ENCODE data around the gene GYPC.
"Not testable (repeated sequence)": the region's sequence is repeated elsewhere in the genome, so short reads cannot be mapped to it uniquely, and the experiment has no call there.

The GYPC gene

DNA sequence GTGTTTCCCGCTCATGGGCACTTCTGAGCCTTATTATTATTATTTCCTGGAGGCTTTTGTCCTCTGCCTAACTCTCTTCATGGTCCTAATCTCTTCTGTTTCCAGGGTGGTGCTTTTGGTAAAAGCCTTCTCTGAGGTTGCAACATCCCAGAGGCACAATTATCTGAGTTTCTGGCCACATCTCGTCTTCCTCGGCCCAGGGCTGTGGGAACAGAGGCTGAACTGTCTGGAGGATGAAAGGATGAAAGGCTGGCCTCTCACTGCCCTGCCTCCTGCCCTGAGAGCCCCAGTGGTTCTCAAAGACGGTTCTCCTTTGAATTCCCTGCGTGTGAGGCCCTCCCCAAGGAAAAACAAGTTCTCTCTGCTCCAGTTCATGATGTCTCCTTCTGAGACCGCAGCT lies 13.8 kb downstream of the GYPC start:
- DNase-seq (ENCODE audit: low read depth in 2 of 2): no peak

DNA sequence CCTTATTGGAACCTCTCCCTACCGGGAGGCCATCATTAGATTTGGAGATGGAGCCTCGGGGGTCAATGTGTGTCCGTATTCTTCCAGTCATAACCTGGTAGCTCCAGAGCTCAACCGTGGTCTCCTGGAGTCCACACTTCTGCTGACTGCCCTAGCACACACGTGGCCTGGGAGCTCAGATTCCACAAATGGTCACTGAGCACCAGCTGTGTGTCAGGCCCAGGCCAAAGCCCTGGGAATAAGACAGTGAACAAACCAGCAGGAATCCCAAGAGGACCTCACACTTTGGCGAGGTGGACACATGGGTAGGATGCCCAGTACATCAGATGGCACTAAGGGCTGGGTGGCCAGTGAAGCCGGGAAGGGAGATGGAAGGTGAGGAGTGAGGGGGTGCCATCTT lies 15.5 kb downstream of the GYPC start:
- DNase-seq (ENCODE audit: low read depth in 2 of 2): no peak

DNA sequence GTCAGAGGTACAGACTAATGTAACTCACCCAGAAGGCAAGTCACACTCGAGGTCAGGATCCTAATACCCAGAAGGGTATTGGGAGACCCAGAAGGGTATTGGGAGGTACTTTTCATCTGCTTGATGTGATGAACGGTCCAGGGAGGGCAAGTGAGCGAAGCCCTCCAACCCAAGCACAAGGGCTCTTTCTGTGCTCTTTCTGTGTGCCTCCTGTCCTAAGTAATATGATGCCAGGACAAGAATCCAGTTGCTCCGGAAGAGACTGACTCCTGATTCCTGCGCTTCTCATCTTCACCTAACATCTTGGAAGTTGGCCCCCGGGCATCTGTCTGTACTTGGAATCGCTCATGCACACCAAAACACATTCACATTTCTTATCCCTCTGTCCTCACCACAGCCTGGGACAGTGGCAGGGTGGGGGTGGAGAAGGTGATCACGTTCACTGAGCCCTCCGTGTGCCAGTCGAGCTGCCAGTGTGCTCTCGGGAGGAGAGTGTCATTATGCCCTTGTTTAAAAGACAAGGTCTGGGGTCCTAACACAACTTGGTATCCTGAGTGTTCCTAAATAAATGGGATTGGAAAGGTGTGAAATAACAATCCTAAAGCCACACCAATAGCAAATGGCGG lies 17.1 kb downstream of the GYPC start:
- no peak for DNase-seq (ENCODE audit: low read depth in 2 of 2)

DNA sequence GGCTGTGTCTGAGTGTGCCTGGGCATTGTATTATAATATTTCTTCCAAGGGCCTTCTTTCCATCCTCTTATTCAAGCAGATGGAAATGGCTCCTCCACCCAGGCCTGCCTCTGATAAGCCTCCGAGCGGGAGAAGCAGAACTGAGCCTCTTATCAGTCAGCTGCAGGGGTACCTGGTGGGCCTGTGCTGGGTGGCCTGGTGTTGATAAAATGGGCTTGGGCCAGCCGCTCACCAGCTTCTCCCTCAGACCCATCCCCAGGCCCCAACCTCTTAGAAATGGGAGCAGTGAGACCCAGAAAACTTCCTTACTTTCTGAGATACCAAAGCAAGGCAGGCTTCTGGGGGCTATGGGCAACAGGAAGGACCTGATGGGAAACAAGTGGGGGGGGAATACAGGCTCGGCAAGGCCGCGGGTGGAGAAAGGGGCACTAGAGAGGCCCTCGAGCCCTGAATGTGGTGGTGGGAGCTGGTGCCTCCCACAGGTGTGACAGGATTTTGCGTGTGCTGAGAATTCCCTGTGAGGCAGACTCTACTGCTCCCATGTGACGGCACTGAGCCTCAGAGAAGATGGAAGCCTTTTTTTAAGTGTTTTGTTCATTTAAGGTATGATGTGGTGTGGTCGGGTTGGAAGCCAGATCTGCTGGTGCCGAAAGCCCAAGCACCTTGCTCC lies 18.3 kb downstream of the GYPC start:
- DNase-seq (ENCODE audit: low read depth in 2 of 2): no peak

DNA sequence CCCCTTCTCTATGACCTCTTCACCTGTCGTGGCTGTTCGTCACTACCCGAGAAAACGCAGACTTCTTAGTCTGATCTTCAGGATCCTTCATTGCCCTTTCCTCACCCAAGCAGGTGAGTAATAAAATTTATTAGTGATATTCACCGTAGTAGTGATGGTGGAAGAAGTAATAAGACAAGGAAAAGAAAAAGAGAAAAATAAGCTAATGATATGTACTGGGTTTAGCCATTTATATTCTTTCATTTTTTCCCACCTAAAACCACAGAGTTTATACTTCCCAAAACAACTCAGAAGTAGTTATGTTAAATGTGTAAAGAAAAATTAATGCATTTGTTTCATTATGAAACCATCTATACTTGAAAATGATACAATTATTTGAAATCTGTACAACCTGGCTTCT lies 19.7 kb downstream of the GYPC start:
- no peak for DNase-seq (ENCODE audit: low read depth in 2 of 2)

DNA sequence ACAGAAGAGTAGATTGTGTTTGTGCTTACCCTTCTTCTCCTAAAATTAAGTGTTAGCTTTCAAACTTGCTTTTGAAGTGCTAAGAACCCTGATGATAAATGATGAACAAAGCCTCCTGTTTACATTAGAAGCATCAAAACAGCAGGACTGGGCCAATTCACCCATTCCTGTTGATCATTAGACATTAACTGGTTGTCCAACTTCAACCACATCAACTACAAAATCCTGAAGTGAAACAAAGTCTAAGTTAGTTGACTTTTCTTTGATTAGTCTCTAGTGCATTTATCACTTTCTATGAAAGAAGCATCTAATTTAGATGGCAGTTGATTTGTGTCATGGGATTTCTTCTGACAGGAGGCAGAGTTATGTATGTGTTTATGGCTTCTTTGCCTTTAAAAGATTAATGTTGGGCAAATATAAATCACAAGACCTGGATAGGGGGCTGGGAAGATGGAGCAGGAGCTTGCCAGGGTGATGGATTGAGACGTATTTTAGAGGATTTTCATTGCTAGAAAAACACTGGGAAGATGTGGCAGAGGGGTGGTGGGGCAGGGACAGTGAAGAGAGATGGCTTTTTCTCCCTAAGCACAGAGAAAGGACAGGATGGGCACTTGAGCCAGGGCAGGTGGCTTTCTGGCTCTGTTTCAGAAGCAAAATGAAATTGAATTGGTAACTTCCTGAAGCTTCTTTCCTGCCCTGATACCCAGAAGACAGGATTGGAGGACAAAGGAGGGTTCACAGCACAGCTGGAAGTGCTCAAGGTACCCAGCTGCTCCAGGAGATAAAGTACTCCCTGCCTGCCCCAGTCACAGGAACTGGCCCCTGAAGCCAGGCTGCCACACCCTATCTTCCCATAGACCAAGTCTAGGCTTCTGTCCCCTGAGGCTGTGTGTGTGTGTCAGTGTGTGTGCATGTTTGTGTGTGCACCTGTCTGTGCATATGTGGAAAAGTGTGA lies 20.5 kb downstream of the GYPC start:
- DNase-seq (ENCODE audit: low read depth in 2 of 2): no peak

DNA sequence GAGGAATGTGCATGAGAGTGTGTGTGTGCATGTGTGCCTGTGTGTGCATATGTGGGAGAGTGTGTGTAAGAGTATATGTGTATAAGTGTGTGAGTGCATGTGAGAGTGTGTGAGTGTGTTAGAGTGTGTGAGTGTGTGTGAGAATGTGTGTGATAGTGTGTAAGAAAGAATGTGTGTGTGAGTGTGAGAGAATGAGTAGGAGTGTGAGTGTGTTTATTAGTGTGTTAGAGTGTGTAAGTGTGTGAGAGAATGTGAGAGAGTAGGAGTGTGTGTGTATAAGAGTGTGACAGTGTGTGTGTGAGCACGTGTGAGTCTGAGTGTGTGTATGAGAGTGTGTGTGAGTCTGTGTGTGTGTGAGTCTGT lies 21.2 kb downstream of the GYPC start:
- DNase-seq (ENCODE audit: low read depth in 2 of 2): no peak

DNA sequence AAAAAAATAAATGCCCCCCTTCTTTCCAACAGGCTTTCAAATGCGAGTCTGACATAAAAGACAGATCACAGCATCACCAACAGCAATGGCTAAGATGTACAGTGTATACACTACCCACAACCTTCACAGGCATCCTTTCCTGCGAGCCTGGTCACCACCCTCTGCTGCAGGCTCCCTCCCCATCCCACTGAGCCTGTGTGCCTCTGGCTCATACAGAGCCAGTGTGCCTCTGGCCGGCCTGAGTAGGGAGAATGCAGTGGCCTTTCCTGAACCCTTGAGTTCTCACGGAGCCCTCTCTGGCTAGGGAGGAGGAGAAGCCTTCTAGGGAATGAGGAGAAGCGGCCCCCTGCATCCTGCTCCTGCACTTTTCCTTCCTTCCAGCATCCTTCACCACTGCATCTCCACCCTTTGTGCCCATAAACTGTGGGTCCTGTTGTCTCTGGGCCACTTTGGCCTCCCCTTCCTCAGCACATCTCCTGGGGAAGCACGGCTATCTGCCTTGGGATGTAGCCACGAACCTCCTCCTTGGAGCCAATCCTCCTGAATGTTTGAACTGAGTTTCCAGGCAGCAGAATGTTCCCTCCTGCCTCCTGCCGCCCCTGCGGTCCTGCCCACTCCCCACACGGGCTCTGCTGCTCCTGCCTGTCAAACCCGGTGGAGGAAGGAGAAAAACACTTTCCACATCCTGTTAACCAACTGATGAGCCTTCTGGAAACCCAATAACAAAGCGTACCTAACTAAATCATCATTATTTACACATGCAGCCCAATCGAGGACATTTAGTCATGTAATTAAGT lies 22.5 kb downstream of the GYPC start:
- DNase-seq (ENCODE audit: low read depth in 2 of 2): no peak

DNA sequence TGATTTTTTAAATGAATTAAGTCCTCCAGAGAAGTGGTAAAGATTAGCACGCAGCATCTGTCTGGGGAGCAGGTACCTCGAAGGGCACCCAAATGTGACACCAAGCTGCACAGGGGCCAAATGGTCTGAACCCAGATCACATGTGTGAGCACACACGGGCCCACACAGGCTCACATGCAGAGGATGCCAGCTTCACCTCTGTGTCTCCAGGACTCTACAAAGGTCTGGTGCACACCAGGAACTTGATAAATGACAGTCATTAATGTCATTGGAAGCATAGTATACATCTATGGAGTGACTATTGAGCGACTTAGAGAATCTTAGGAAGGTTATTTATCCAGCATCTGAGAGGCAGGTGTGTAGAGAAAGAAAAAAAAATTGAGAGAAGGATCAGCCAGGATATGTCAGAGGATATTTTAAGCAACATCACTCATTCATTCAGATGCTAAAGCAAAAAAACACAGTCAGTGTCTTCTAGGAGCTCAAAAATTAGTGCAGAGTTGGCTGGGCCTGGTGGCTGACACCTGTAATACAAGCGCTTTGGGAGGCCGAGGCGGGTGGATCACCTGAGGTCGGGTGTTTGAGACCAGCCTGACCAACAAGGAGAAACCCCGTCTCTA lies 23.2 kb downstream of the GYPC start:
- no peak for DNase-seq (ENCODE audit: low read depth in 2 of 2)

DNA sequence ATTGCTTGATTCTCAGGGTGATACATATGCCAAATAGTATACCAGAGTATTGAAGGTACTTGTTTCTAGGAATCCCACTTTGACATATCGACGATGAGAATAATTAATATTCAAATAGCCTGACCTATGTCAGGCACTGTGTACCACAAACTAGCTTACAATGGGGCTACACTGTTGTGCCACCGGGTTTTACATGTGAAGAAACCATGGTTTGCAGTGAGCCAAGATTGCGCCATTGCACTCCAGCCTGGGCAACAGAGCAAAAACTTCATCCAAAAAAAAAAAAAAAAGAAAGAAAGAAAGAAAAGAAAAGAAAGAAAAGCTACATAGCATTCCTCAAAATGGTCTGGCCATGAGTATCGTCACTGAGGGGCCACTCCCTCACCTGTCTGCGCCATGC lies 25.5 kb downstream of the GYPC start:
- no peak for DNase-seq (ENCODE audit: low read depth in 2 of 2)

DNA sequence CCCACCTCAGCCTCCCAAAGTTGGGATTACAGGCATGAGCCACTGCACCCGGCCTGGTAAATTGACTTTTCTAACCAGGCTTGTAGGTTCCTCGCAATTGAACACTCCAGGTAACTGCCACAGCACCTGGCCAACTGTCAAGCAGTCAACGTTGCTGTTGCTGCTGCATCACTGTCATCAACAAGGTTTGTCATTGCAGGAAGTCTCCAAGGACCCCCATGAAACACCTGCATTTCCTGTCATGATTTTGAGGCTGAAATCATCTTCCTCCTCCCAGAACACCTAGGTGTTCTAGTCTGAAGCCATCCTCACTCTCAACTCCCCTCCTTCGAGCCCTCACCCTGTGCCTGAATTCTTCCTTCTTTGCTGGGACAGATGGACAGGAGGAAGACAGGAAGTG lies 29.7 kb downstream of the GYPC start:
- no peak for DNase-seq (ENCODE audit: low read depth in 2 of 2)

DNA sequence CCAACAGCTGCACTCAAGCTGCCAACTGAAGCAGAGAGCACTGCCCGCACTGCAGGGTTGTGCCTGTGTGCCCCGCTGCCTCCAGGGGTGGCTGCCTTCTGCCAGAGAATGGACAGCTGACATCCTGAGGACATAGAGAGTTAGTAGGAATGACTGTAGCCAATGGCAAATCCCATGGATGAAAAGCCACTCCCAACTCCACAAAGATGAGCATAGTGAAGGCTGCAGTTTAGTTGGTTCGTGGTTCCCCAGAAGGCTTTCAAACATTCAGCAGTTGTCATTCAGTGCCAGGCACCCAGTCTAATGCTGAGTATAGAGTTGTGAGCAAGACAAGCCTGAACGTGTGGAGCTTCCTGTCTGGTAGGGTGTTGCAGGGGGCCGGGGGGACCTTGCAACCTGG lies 30.3 kb downstream of the GYPC start:
- no peak for DNase-seq (ENCODE audit: low read depth in 2 of 2)

DNA sequence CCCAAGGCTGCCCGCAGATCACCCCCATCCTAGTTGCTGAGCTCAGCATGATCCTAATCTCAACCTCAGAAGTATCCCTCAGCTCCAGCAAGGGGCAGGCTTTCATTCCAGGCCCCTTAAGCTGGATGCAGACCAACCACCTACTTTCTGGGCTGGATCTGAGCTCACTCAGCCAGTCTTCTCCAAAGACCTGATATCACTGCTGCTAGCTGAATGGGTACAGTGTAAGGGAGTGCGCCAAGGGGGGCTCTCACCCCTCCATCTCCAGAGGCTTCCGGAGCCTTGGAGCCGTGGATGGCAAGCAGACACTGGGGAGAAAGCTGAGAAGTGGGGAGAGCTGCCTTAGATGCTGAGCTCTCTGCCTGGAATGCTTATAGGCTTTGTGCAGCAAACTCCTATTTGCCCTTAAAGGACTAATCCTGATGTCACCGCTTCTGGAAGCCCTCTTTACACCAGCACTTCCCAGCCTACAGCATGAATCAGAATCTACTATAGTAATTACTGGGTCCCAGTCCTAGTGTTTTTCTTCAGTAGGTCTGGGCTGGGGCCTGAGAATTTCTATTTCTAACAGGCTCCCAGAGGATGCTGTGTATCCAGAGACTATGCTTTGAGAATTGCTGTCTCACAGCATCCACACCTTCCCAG lies 31.0 kb downstream of the GYPC start:
- DNase-seq (ENCODE audit: low read depth in 2 of 2): no peak

DNA sequence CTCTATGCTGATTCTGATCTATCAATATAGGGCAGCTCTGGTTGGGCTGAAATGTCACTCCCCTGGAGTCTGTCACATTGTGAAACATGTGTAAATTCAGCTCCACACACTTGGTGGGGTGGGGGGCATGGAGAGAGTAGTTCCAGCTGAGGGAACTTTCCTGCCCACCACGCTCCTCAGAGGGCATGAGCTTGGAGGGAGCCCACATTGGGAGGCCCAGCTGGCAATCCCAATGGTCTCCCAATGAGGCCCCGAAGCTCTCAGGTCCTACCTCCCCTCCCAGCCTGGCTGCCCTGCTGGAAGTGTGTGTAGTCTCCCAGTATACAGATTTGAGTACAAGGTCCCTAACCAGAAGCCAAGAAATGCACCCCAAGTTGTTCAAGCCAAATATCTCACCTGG lies 31.5 kb downstream of the GYPC start:
- no peak for DNase-seq (ENCODE audit: low read depth in 2 of 2)

DNA sequence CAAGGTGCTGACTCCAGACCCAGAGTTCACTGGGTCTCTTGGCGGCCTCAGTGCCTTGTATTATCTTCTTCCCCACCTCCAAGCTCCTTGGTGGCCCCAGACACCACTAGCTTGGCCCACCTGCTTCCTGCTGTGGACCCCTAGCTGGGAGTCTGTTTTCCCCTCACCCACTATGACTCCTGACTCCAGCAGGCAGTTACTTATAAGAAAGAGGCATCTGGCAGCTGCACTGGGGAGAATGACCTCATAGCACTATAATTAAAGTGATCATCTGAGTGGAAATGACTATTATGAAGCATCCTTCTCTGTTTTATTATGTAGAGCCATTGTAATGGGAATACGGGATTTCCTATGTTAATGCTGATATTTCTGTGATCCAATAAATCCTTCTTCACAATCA lies 32.6 kb downstream of the GYPC start:
- DNase-seq (ENCODE audit: low read depth in 2 of 2): not testable (repeated sequence)

DNA sequence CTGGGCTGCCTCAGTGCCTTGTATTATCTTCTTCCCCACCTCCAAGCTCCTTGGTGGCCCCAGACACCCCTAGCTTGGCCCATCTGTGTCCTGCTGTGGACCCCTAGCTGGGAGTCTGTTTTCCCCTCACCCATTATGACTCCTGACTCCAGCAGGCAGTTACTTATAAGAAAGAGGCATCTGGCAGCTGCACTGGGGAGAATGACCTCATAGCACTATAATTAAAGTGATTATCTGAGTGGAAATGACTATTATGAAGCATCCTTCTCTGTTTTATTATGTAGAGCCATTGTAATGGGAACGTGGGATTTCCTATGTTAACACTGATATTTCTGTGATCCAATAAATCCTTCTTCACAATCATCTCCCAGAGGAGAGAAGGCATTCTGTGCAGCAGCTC lies 36.3 kb downstream of the GYPC start:
- DNase-seq (ENCODE audit: low read depth in 2 of 2): not testable (repeated sequence)

DNA sequence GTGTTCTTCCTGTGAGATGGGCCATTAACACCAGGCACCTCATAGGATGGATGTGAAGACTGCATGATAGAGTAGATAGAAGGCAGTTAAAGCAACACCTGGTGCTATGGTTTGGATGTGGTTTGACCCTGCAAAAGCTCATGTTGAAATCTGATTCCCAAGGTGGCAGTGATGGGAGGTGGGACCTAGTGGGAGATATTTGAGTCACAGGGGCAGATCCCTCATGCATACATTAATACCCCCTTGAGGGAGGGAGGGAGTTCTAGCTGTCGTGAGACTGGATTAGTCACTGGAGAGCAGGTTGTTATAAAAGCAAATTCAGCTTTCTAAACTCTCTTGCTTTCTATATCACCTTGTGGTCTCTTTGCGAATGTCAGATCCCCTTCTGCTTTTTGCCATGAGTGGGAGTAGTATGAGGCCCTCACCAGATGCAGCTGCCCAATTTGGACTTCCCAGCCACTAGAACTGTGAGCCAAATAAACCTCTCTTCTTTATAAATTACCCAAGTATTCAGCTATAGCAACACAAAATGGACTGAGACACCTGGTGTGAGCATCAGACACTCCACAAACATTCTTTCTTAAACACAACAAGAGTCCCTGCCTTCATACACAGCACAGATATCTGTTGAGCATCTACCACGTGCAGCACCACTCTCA lies 37.1 kb downstream of the GYPC start:
- not testable (repeated sequence) for DNase-seq (ENCODE audit: low read depth in 2 of 2)

DNA sequence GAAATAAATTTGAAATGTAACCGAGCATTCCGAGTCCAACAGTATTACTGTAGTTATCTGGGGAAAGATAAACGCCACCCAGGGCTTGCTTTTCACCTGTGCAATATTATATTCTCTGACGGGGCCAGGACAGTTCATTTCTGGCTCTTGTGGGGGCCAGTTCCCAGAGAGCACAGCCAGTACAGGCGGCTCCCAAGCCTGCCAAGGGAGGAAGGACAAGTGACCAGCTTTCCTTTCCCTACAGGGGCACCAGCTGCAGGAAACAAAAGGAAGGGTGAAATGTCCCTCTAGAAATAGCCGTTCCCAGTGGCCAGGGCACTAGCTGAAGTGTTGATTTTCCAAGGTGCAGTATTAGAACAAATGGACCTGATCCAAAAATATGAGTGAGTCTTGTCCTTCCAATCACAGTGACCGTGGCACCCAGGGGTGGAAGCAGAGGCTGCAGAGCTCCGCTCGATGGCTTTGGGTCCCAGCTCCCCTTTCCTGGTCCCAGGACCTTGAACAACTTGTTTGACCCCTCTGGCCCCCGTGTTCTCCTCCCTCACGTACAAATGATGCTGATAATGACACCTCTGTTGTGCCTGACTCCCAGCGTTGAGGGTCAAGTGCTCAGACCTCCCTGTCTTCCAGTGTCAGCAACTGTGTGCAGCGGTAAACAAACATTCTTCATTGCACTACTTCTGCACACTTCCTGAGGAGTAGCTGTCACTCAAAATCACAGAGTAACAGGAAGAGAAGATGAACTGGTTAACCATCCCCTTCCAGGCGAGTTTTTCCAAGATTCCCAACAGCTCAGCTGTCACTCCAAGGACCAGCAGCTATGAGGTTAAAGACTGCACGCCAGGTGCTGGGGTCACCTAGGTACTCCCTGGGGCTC lies 40.9 kb downstream of the GYPC start:
- DNase-seq (ENCODE audit: low read depth in 2 of 2): no peak

DNA sequence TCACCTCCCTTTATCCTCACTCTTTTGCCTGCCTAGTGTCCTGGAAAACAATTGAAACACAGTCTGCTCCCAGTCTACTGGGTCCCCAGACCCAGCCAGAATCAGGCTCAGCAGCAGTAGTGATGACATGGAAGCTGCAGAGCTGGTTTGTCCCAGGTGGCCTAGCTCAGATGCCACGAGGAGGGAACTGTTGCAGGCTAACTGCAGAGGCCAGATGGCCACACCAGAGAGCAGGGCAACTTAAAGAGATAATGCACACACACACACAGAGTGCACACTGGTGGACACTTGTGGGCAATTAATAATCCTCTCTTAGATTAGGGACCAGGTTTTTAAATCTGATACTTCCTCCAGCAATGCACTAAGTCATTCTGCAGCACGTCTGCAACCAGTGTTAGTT lies 42.4 kb downstream of the GYPC start:
- DNase-seq (ENCODE audit: low read depth in 2 of 2): no peak

DNA sequence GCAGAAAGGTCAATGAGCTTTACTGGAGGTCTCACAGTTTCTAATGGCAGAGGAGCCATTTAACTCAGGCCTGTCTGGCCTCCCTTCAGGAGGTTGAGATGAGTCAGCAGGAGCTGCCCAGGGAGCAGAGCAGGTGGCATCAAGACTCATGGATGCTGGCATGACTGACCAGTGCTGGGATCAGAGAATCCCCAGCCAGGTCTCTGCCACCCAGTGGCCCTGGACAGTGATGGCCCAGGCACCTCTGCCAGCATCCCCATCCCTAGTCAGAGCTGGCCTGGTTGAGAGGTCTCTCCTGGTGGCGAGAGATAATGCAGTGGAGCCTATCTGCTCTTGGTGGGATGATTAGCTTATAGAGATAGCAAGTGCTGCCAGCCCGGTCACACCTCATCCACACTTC lies 43.1 kb downstream of the GYPC start:
- no peak for DNase-seq (ENCODE audit: low read depth in 2 of 2)

Measured in stimulated activated CD8-positive, alpha-beta memory T cell treated with anti-CD3 and anti-CD28 coated beads, Interleukin-15, amount 100 ng/mL, for 48 hours (primary cell).